Calu3 (cell line): Measurements from ENCODE around the gene ZMYND12. TPM values are rescaled to one million over a fixed set of nuclear protein-coding genes. Genes with fewer than 3 reads are reported as not detected.

Experiments used
- BruUV-seq: library from RNA; stranded (reverse); fragments of 400-500 nt; replicated peaks from 2 replicates; lab custom pipeline; 2021; lab: Mats Ljungman, UMichigan
- CTCF ChIA-PET: fragments of 300-600 bp; sonication (Branson Sonifier 250); formaldehyde crosslinking; loops from one replicate; lab custom pipeline; 2022; ENCODE audit warnings: antibody characterized with exemption; lab: Charles Lee
- DNase-seq: peaks from one replicate; pipeline ENCODE4 v3.0.0; 2022
- H3K27ac Mint-ChIP-seq: one replicate; pipeline ENCODE4 v1.8.0; 2022; ENCODE audit warnings: mixed read lengths; ENCODE audit not compliant: unreplicated experiment
- H3K27me3 Mint-ChIP-seq: one replicate; pipeline ENCODE4 v1.8.0; 2022; ENCODE audit warnings: mixed read lengths; ENCODE audit not compliant: unreplicated experiment
- H3K36me3 Mint-ChIP-seq: one replicate; pipeline ENCODE4 v1.8.0; 2022; ENCODE audit warnings: mild to moderate bottlenecking, moderate library complexity, mixed read lengths; ENCODE audit not compliant: insufficient read depth, unreplicated experiment
- H3K4me1 Mint-ChIP-seq: one replicate; pipeline ENCODE4 v1.8.0; 2022; ENCODE audit warnings: mild to moderate bottlenecking, low read depth, mixed read lengths; ENCODE audit not compliant: unreplicated experiment
- H3K4me3 Mint-ChIP-seq: one replicate; pipeline ENCODE4 v1.8.0; 2022; ENCODE audit warnings: mild to moderate bottlenecking, low read depth, moderate library complexity, mixed read lengths; ENCODE audit not compliant: unreplicated experiment
- H3K9me3 Mint-ChIP-seq: one replicate; pipeline ENCODE4 v1.8.0; 2022; ENCODE audit warnings: low read depth, mixed read lengths; ENCODE audit not compliant: unreplicated experiment
- CTCF ChIP-seq: fragments of 200-600 bp; IDR thresholded peaks from one replicate; pipeline ENCODE4 v1.8.0; 2022; ENCODE audit warnings: antibody characterized with exemption; ENCODE audit not compliant: unreplicated experiment
- intact Hi-C: fragments of 100-400 bp; cut with micrococcal nuclease; formaldehyde crosslinking; loops from one replicate; pipeline ENCODE4 v1.10.0; 2022; ENCODE audit not compliant: unreplicated experiment
- total RNA-seq: library from RNA; stranded (reverse); gene quantifications from 2 replicates; pipeline ENCODE4 v1.2.3, GENCODE V29; 2022

The ZMYND12 gene
- total RNA-seq, 1 experiment from 2014 or later = 1.1 TPM

GRCh38 chr1:42442662-42443061, 13.2 kb downstream of the ZMYND12 start:
- Mint-ChIP-seq H3K4me3 (no peak overlapping the region), H3K36me3 (no peaks in the 10 kb centered on the region), H3K27ac (no peak overlapping the region), H3K27me3 (no peaks in the 10 kb centered on the region), H3K4me1 (peaks cover 10% of the 10 kb centered on the region), H3K9me3 (no peaks in the 10 kb centered on the region)
- intact Hi-C loops = no loop called here
- CTCF ChIA-PET = no interaction called here
- BruUV-seq = no TSS peak
- no peak for DNase-seq
- TF ChIP-seq CTCF = no peak

DNA sequence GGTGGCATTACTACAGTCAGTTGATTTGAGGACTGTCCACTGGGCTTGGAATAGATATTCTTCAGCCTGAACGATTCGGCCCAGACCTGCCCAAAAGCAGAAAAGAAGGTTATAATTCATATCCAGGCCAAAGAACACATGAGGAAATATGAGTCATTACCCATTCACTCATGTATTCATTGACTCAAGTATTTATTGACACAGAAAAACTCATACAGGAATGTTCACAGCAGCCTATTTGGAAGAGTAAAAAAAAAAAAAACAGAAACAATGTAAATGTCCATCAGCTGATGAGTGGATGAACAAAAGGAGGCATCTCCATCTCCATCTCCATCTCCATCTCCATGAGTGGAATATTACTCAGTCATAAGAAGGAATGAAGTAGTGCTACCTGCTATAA, 15.9 kb downstream of the ZMYND12 start:
- no peaks in the 10 kb centered on the region for H3K36me3 Mint-ChIP-seq
- no peak overlapping the region for H3K27ac Mint-ChIP-seq
- H3K9me3 Mint-ChIP-seq = no peaks in the 10 kb centered on the region
- BruUV-seq = no TSS peak
- CTCF ChIA-PET = no interaction called here
- H3K4me1 Mint-ChIP-seq = peaks cover 10% of the 10 kb centered on the region
- no peak for DNase-seq
- TF ChIP-seq CTCF = no peak
- no peaks in the 10 kb centered on the region for H3K27me3 Mint-ChIP-seq
- H3K4me3 Mint-ChIP-seq = no peak overlapping the region
- intact Hi-C loops = no loop called here

DNA sequence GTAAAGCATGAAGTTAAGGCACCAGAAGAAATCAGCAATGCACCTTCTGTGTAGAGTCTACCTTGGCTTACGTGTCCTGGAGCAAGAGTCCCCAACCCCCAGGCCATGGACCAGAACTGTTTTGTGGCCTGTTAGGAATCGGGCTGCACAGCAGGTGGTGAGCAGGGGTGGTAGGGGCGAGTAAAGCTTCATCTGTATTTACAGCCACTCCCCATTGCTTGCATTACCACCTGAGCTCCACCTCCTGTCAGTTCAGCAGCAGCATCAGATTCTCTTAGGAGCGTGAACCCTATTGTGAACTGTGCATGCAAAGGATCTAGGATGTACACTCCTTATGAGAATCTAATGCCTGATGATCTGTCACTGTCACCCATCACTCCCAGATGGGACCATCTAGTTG, 21.5 kb downstream of the ZMYND12 start:
- Mint-ChIP-seq H3K27ac (no peak overlapping the region), H3K4me3 (no peak overlapping the region), H3K36me3 (no peaks in the 10 kb centered on the region), H3K4me1 (no peaks in the 10 kb centered on the region), H3K9me3 (no peaks in the 10 kb centered on the region), H3K27me3 (no peaks in the 10 kb centered on the region)
- BruUV-seq = no TSS peak
- DNase-seq = no peak
- intact Hi-C loops = no loop called here
- CTCF ChIA-PET = no interaction called here
- TF ChIP-seq CTCF = no peak

DNA sequence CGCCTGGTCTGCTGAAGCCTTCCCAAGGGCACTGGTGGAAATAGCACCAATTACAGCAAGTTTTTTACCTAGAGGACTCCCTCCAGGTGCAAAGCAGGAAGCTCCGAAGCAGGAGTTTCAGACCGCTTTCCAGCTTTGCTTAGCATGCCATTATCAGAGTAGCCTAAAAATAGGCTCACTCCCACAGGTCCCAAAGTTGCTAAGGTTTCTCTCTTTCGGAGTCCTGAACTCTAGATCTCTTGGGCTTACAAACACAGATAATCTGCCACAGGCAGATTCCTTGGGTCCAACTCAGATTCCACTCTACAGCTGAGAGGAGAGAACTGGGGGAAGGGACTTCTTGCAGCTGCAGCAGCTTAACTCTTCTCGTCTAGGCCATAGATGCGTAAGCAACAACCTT, 22.5 kb downstream of the ZMYND12 start:
- Mint-ChIP-seq H3K9me3 (no peaks in the 10 kb centered on the region), H3K4me1 (no peaks in the 10 kb centered on the region), H3K27ac (no peak overlapping the region), H3K36me3 (no peaks in the 10 kb centered on the region), H3K4me3 (no peak overlapping the region), H3K27me3 (no peaks in the 10 kb centered on the region)
- BruUV-seq = no TSS peak
- intact Hi-C loops = no loop called here
- no peak for DNase-seq
- TF ChIP-seq CTCF = no peak
- CTCF ChIA-PET = interaction anchor here (0.7 kb wide), 1 partner anchor 9 kb away, joined by 4 read pairs; no protein-coding TSS in a partner anchor
